ENCODE measurements around the gene IFFO2. TPM values are rescaled to one million over a fixed set of nuclear protein-coding genes. Genes with fewer than 3 reads are reported as not detected.
A peak's percentile ranks its signal among the peaks of the same experiment; 100 is the strongest.

The IFFO2 gene
- total and polyA plus RNA-seq, 4 donors, result 7.6 to 18.9 (median 8.3) TPM

GRCh38 chr1:18978706-18979105 is 22.2 kb upstream of the IFFO2 start:
- H3K27ac ChIP-seq (ENCODE audit: low read depth in 1 of 2, low read length in 1 of 2), result no peak overlapping the region
- peaks cover 0 to 6% (median 0%) of the 10 kb centered on the region in 4 donors for H3K9me3 ChIP-seq (ENCODE audit: control insufficient read depth in 4 of 4, insufficient read depth in 3 of 4, low read length in 3 of 4)
- 65 to 82% methylated on average over 2 of the region's 2 CpGs for WGBS, 2 donors
- peaks cover 0 to 3% (median 0%) of the 10 kb centered on the region in 5 donors for H3K4me1 ChIP-seq (ENCODE audit: control insufficient read depth in 5 of 5, insufficient read depth in 5 of 5, low read length in 5 of 5)
- no peak overlapping the region for H3K9ac ChIP-seq (ENCODE audit: insufficient read depth in 1 of 2, low read length in 2 of 2)
- no peak for TF ChIP-seq CTCF (IDR thresholded peaks at IDR 0.05; ENCODE audit: control extremely low read depth, extremely low read depth)
- H3K27me3 ChIP-seq (ENCODE audit: control insufficient read depth in 3 of 3, insufficient read depth in 3 of 3, low read length in 2 of 3), result peaks cover 0 to 2% (median 0%) of the 10 kb centered on the region in 3 donors
- ATAC-seq (ENCODE audit: insufficient read depth, low FRiP score) (no peak), DNase-seq (no peak)
- H3K4me3 ChIP-seq, result no peak overlapping the region
- H3K36me3 ChIP-seq (ENCODE audit: control insufficient read depth in 4 of 4, insufficient read depth in 4 of 4, low read length in 4 of 4), result no peaks in the 10 kb centered on the region

GRCh38 chr1:18977428-18977827 is 21.0 kb upstream of the IFFO2 start:
- 77 to 88% methylated on average over 7 of the region's 7 CpGs for WGBS, 2 donors
- no peak for TF ChIP-seq CTCF (IDR thresholded peaks at IDR 0.05; ENCODE audit: control extremely low read depth, extremely low read depth)
- no peak overlapping the region for H3K27ac ChIP-seq (ENCODE audit: low read depth in 1 of 2, low read length in 1 of 2)
- no peaks in the 10 kb centered on the region for H3K36me3 ChIP-seq (ENCODE audit: control insufficient read depth in 4 of 4, insufficient read depth in 4 of 4, low read length in 4 of 4)
- ATAC-seq (ENCODE audit: insufficient read depth, low FRiP score), result no peak
- no peak overlapping the region for H3K4me3 ChIP-seq
- H3K9ac ChIP-seq (ENCODE audit: insufficient read depth in 1 of 2, low read length in 2 of 2), result no peak overlapping the region
- no peaks in the 10 kb centered on the region for H3K27me3 ChIP-seq (ENCODE audit: control insufficient read depth in 3 of 3, insufficient read depth in 3 of 3, low read length in 2 of 3)
- peaks cover 0 to 6% (median 0%) of the 10 kb centered on the region in 4 donors for H3K9me3 ChIP-seq (ENCODE audit: control insufficient read depth in 4 of 4, insufficient read depth in 3 of 4, low read length in 3 of 4)
- H3K4me1 ChIP-seq (ENCODE audit: control insufficient read depth in 5 of 5, insufficient read depth in 5 of 5, low read length in 5 of 5), result peaks cover 0 to 3% (median 0%) of the 10 kb centered on the region in 5 donors
- DNase-seq, result no peak

GRCh38 chr1:18976096-18976495 is 19.6 kb upstream of the IFFO2 start:
- H3K4me3 ChIP-seq, result no peak overlapping the region
- DNase-seq (no peak), ATAC-seq (ENCODE audit: insufficient read depth, low FRiP score) (no peak)
- H3K27me3 ChIP-seq (ENCODE audit: control insufficient read depth in 3 of 3, insufficient read depth in 3 of 3, low read length in 2 of 3), result no peaks in the 10 kb centered on the region
- no peak for TF ChIP-seq CTCF (IDR thresholded peaks at IDR 0.05; ENCODE audit: control extremely low read depth, extremely low read depth)
- H3K9me3 ChIP-seq (ENCODE audit: control insufficient read depth in 4 of 4, insufficient read depth in 3 of 4, low read length in 3 of 4), result peaks cover 0 to 3% (median 0%) of the 10 kb centered on the region in 4 donors
- no peaks in the 10 kb centered on the region for H3K36me3 ChIP-seq (ENCODE audit: control insufficient read depth in 4 of 4, insufficient read depth in 4 of 4, low read length in 4 of 4)
- 72 to 84% methylated on average over 8 of the region's 8 CpGs for WGBS, 2 donors
- H3K27ac ChIP-seq (ENCODE audit: low read depth in 1 of 2, low read length in 1 of 2), result no peak overlapping the region
- peaks cover 0 to 3% (median 0%) of the 10 kb centered on the region in 5 donors for H3K4me1 ChIP-seq (ENCODE audit: control insufficient read depth in 5 of 5, insufficient read depth in 5 of 5, low read length in 5 of 5)
- no peak overlapping the region for H3K9ac ChIP-seq (ENCODE audit: insufficient read depth in 1 of 2, low read length in 2 of 2)

- H3K27ac ChIP-seq (ENCODE audit: low read depth in 1 of 2, low read length in 1 of 2), result no peak overlapping the region
- H3K36me3 ChIP-seq (ENCODE audit: control insufficient read depth in 4 of 4, insufficient read depth in 4 of 4, low read length in 4 of 4), result no peaks in the 10 kb centered on the region
- no peak overlapping the region for H3K9ac ChIP-seq (ENCODE audit: insufficient read depth in 1 of 2, low read length in 2 of 2)
- no peak for TF ChIP-seq CTCF (IDR thresholded peaks at IDR 0.05; ENCODE audit: control extremely low read depth, extremely low read depth)
- H3K27me3 ChIP-seq (ENCODE audit: control insufficient read depth in 3 of 3, insufficient read depth in 3 of 3, low read length in 2 of 3), result no peaks in the 10 kb centered on the region
- ATAC-seq (ENCODE audit: insufficient read depth, low FRiP score) (no peak), DNase-seq (peak in 1 of 3 donors; percentile 7)
- H3K9me3 ChIP-seq (ENCODE audit: control insufficient read depth in 4 of 4, insufficient read depth in 3 of 4, low read length in 3 of 4), result peaks cover 0 to 3% (median 0%) of the 10 kb centered on the region in 4 donors
- 80 to 88% methylated on average over 7 of the region's 7 CpGs for WGBS, 2 donors
- H3K4me1 ChIP-seq (ENCODE audit: control insufficient read depth in 5 of 5, insufficient read depth in 5 of 5, low read length in 5 of 5), result peaks cover 0 to 3% (median 0%) of the 10 kb centered on the region in 5 donors
- H3K4me3 ChIP-seq, result no peak overlapping the region
Observed at GRCh38 chr1:18974606-18975005, 18.1 kb upstream of the IFFO2 start.

Measured in lung (tissue), 12 donors.